Gastroesophageal sphincter (tissue), 3 donors: ENCODE data around the gene MYH2.

Experiments used
- EP300 ChIP-seq: sonication (generic); formaldehyde crosslinking; IDR thresholded peaks from one replicate; pipeline ENCODE4 v1.6.1; 2017; ENCODE audit warnings: antibody characterized with exemption, mild to moderate bottlenecking
- TF ChIP-seq, protein P1 (sequence below), 4 experiments: fragments of 200-600 bp in 2 of 4; fragments of 450-650 bp in 2 of 4; sonication (generic) in 1 of 4; IDR thresholded peaks; one replicate each; pipeline ENCODE4 v1.5.1; 2017 to 2019; ENCODE audit warnings: antibody characterized with exemption in 4 of 4, mild to moderate bottlenecking in 2 of 4, moderate library complexity in 2 of 4

DNA sequence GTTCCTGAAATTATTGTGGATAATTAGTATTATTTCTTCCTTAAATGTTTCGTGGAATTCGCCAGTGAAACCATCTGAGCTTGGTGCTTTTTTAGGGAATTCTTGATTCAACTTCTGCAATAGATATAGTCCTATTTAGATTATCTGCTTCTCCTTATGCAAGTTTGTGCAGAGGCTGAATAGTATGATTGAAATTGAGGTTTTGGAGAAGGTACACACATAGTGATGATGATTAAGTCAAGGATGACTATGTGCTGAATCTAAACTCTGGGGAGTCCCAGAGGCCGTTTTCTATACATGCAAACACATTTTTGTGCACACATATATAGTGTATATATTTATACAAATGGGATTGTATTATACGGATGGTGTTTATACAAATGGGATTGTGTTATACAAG is 74.9 kb downstream of the MYH2 start:
- no peak for TF ChIP-seq EP300
- TF ChIP-seq, protein P1, sequence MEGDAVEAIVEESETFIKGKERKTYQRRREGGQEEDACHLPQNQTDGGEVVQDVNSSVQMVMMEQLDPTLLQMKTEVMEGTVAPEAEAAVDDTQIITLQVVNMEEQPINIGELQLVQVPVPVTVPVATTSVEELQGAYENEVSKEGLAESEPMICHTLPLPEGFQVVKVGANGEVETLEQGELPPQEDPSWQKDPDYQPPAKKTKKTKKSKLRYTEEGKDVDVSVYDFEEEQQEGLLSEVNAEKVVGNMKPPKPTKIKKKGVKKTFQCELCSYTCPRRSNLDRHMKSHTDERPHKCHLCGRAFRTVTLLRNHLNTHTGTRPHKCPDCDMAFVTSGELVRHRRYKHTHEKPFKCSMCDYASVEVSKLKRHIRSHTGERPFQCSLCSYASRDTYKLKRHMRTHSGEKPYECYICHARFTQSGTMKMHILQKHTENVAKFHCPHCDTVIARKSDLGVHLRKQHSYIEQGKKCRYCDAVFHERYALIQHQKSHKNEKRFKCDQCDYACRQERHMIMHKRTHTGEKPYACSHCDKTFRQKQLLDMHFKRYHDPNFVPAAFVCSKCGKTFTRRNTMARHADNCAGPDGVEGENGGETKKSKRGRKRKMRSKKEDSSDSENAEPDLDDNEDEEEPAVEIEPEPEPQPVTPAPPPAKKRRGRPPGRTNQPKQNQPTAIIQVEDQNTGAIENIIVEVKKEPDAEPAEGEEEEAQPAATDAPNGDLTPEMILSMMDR (IDR thresholded peaks at IDR 0.05), result no peak
